Colonic mucosa (tissue), 4 donors: Measurements from ENCODE around the gene ZBTB48. TPM values are rescaled to one million over a fixed set of nuclear protein-coding genes. Genes with fewer than 3 reads are reported as not detected.

Experiments
- DNase-seq: peaks from one replicate; pipeline ENCODE4 v3.0.0-alpha.2; 2020
- H3K27ac ChIP-seq: fragments of 200-600 bp; one replicate; pipeline ENCODE4 v1.8.0; 2021
- H3K27me3 ChIP-seq: fragments of 200-600 bp; one replicate; pipeline ENCODE4 v1.8.0; 2021
- H3K36me3 ChIP-seq: fragments of 200-600 bp; one replicate; pipeline ENCODE4 v1.8.0; 2021
- H3K4me1 ChIP-seq: fragments of 200-600 bp; one replicate; pipeline ENCODE4 v1.8.0; 2021; ENCODE audit warnings: mild to moderate bottlenecking
- H3K4me3 ChIP-seq: fragments of 200-600 bp; one replicate; pipeline ENCODE4 v1.8.0; 2021
- H3K9ac ChIP-seq, 2 donors: one replicate each; pipeline ENCODE4 v1.7.0; 2013; ENCODE audit warnings: control low read depth in 2 of 2, low read depth in 2 of 2, low read length in 2 of 2
- H3K9me3 ChIP-seq: fragments of 200-600 bp; one replicate; pipeline ENCODE4 v1.8.0; 2021
- intact Hi-C: fragments of 100-400 bp; cut with DNase I; formaldehyde crosslinking; loops from one replicate; pipeline ENCODE4 v1.14.1; 2022
- total RNA-seq, 2 donors: library from RNA; stranded (reverse); fragmentation: NEBNext Ultra II Directional in 1 of 2; extraction: Animal tissue kit (Norgen Biotek cat#: 25700) in 1 of 2; gene quantifications; one replicate each; pipeline ENCODE4 v1.2.1, GENCODE V29; 2021
- TF ChIP-seq, protein P1 (sequence below): fragments of 200-600 bp; IDR thresholded peaks from one replicate; pipeline ENCODE4 v1.8.0; 2022; ENCODE audit warnings: antibody characterized with exemption, mild to moderate bottlenecking
- donor health status: healthy.
- donor health status: DM: no; HTN: no; CAD: no.
- donor health status: DM: no; HTN: no; CAD: no.

The ZBTB48 gene
- total RNA-seq, 2 donors from 2014 or later: 37.0 to 44.5 TPM

DNA sequence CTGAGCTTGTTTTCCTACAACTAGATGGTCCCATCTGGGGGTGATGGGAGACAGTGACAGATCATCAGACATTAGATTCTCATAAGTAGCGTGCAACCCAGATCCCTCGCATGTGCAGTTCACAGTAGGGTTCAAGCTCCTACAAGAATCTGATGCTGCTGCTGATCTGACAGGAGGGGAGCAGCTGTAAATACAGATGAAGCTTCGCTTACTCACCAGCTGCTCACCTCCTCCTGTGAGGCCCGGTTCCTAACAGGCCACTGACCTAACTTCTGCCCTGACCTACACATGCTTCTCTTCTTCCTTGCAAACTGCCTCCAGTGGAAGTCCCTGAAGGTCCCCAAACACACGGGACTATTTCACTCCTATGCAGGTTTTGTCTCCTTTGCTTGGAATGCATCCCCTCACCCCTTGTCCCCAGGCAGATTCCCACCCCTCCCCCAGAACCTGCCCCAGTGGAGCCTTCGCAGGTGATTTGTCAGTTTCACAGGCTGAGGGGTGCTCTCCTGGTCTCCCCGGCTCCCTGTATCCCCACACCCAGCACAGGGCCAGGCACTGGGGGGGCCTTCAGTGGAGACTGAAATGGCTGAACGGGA lies 5.7 kb upstream of the ZBTB48 start:
- Histone ChIP-seq H3K27ac (no peak overlapping the region), H3K4me1 (no peaks in the 10 kb centered on the region), H3K36me3 (no peaks in the 10 kb centered on the region), H3K9me3 (no peaks in the 10 kb centered on the region), H3K27me3 (no peaks in the 10 kb centered on the region), H3K4me3 (no peak overlapping the region), H3K9ac (no peak overlapping the region)
- TF ChIP-seq, protein P1, sequence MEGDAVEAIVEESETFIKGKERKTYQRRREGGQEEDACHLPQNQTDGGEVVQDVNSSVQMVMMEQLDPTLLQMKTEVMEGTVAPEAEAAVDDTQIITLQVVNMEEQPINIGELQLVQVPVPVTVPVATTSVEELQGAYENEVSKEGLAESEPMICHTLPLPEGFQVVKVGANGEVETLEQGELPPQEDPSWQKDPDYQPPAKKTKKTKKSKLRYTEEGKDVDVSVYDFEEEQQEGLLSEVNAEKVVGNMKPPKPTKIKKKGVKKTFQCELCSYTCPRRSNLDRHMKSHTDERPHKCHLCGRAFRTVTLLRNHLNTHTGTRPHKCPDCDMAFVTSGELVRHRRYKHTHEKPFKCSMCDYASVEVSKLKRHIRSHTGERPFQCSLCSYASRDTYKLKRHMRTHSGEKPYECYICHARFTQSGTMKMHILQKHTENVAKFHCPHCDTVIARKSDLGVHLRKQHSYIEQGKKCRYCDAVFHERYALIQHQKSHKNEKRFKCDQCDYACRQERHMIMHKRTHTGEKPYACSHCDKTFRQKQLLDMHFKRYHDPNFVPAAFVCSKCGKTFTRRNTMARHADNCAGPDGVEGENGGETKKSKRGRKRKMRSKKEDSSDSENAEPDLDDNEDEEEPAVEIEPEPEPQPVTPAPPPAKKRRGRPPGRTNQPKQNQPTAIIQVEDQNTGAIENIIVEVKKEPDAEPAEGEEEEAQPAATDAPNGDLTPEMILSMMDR: no peak
- intact Hi-C loops: no loop called here
- no peak for DNase-seq

DNA sequence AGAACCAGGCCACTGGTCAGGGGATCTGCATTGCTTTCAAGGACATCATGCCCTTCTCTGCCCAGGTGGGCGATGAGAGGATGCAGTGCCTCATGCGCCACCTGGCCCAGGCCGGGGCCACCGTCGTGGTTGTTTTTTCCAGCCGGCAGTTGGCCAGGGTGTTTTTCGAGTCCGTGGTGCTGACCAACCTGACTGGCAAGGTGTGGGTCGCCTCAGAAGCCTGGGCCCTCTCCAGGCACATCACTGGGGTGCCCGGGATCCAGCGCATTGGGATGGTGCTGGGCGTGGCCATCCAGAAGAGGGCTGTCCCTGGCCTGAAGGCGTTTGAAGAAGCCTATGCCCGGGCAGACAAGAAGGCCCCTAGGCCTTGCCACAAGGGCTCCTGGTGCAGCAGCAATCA lies 5.0 kb upstream of the ZBTB48 start:
- Histone ChIP-seq H3K9ac (no peak overlapping the region), H3K27me3 (no peaks in the 10 kb centered on the region), H3K27ac (no peak overlapping the region), H3K36me3 (no peaks in the 10 kb centered on the region), H3K4me3 (no peak overlapping the region), H3K9me3 (no peaks in the 10 kb centered on the region), H3K4me1 (peaks cover 3% of the 10 kb centered on the region)
- no peak for DNase-seq
- TF ChIP-seq, protein P1: no peak
- intact Hi-C loops: no loop called here

DNA sequence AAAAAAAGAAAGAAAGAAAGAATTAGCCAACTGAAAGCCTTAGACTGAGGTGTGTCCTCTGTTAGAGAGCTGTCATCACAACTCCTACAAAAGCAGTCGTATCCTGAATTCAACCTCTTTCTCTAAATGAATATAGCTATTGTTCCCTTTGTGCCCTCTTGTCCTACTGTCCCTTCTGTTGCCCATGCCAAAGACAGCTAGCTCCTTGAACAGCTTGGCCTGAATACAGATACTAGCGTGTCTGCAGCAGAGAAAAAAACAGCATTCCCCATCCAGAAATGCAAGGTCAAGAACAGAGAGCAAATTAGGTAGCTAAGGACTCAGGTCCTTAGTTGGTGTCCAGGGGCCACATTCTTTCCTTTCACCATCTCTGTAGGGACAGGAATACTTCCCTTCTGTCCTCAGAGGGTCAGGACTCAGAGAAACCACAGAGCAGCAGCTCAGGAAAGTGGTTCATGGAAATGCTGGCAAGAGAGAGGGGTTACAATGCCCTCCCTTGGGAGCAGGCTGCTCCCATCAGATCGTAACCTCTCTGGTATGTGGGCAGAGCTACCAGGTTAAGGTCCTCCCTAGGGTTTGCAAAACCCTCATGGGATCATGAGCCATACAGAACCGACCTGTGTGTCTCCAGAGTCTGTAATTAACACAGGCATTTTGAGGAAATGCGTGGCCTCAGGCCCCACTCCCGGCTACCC lies 1.8 kb upstream of the ZBTB48 start:
- DNase-seq: no peak
- Histone ChIP-seq H3K4me1 (peaks cover 16% of the 10 kb centered on the region), H3K27ac (no peak overlapping the region), H3K9ac (no peak overlapping the region), H3K4me3 (no peak overlapping the region), H3K9me3 (no peaks in the 10 kb centered on the region), H3K36me3 (no peaks in the 10 kb centered on the region), H3K27me3 (no peaks in the 10 kb centered on the region)
- TF ChIP-seq, protein P1: no peak
- intact Hi-C loops: no loop called here

DNA sequence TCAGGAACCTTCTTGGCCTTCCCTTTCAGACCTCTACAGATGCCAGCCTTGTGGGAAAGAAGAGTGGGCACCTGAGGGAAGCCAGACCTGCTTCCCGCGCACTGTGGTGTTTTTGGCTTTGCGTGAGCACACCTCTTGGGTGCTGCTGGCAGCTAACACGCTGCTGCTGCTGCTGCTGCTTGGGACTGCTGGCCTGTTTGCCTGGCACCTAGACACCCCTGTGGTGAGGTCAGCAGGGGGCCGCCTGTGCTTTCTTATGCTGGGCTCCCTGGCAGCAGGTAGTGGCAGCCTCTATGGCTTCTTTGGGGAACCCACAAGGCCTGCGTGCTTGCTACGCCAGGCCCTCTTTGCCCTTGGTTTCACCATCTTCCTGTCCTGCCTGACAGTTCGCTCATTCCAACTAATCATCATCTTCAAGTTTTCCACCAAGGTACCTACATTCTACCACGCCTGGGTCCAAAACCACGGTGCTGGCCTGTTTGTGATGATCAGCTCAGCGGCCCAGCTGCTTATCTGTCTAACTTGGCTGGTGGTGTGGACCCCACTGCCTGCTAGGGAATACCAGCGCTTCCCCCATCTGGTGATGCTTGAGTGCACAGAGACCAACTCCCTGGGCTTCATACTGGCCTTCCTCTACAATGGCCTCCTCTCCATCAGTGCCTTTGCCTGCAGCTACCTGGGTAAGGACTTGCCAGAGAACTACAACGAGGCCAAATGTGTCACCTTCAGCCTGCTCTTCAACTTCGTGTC lies 995 bp upstream of the ZBTB48 start:
- TF ChIP-seq, protein P1: no peak
- peaks cover 16% of the 10 kb centered on the region for H3K4me1 ChIP-seq
- no peaks in the 10 kb centered on the region for H3K36me3 ChIP-seq
- DNase-seq: no peak
- H3K27me3 ChIP-seq: no peaks in the 10 kb centered on the region
- H3K27ac ChIP-seq: no peak overlapping the region
- intact Hi-C loops: no loop called here
- H3K4me3 ChIP-seq: peak overlapping the region; percentile 91
- no peaks in the 10 kb centered on the region for H3K9me3 ChIP-seq
- peak overlapping the region; percentile 68 to 88 for H3K9ac ChIP-seq

DNA sequence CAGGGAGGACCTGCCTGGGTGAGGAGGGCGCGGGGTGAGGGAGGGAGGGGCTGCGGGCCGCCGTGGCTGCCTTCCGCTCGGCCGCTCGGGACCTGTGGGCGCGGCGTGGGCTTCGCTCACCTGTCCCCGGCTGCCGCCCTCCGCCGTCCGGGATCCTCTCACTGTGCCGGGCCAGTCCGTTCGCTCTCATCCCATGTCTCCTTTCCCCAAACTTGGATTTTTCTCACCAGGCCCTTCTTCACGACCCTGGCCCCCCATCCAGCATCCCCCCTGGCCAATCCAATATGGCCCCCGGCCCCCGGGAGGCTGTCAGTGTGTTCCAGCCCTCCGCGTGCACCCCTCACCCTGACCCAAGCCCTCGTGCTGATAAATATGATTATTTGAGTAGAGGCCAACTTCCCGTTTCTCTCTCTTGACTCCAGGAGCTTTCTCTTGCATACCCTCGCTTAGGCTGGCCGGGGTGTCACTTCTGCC lies 362 bp downstream of the ZBTB48 start:
- no peak for DNase-seq
- TF ChIP-seq, protein P1: no peak
- peaks cover 16% of the 10 kb centered on the region for H3K4me1 ChIP-seq

More for the DNA sequence above, 362 bp downstream of the ZBTB48 start:
- Histone ChIP-seq H3K9ac (peak overlapping the region; percentile 88 to 97), H3K36me3 (no peaks in the 10 kb centered on the region), H3K27me3 (no peaks in the 10 kb centered on the region), H3K9me3 (no peaks in the 10 kb centered on the region), H3K27ac (peak overlapping the region; percentile 84), H3K4me3 (peak overlapping the region; percentile 91)
- intact Hi-C loops: no loop called here
